Fibroblast of lung (primary cell): ENCODE data around the gene FBXW11. TPM values are rescaled to one million over a fixed set of nuclear protein-coding genes. Genes with fewer than 3 reads are reported as not detected.

Experiments used
- DNase-seq, 2 donors: peaks; one replicate each; pipeline versions ENCODE4 v3.0.0 to v3.0.0-alpha.2; 2010; ENCODE audit warnings: low read depth in 2 of 2
- H2AFZ ChIP-seq: 2 replicates; pipeline ENCODE4 v1.5.1; 2012; ENCODE audit warnings: low read length, control low read depth, inconsistent platforms
- H3K27ac ChIP-seq: 2 replicates; pipeline ENCODE4 v1.5.1; 2011; ENCODE audit warnings: low read length, control low read depth; ENCODE audit not compliant: insufficient read depth
- H3K27me3 ChIP-seq: 2 replicates; pipeline ENCODE4 v1.5.1; 2011; ENCODE audit warnings: mild to moderate bottlenecking, low read length; ENCODE audit not compliant: control insufficient read depth, insufficient read depth
- H3K36me3 ChIP-seq: 2 replicates; pipeline ENCODE4 v1.5.1; 2011; ENCODE audit warnings: low read length; ENCODE audit not compliant: control insufficient read depth, insufficient read depth
- H3K4me1 ChIP-seq: 2 replicates; pipeline ENCODE4 v1.5.1; 2011; ENCODE audit warnings: low read length; ENCODE audit not compliant: control insufficient read depth, insufficient read depth; ENCODE audit errors: extremely low read depth
- H3K4me2 ChIP-seq: 2 replicates; pipeline ENCODE4 v1.5.1; 2011; ENCODE audit warnings: low read length, control low read depth; ENCODE audit not compliant: insufficient read depth; ENCODE audit errors: extremely low read depth
- H3K4me3 ChIP-seq, 4 experiments: fragments of 200-600 bp in 1 of 4; sonication (generic) in 1 of 4; replicated peaks in 1 of 4; 2 replicates each; pipeline ENCODE4 v1.5.1; 2011 to 2016; ENCODE audit warnings: low read length in 4 of 4, low read depth in 3 of 4, mild to moderate bottlenecking in 3 of 4, control low read depth in 2 of 4, inconsistent platforms in 1 of 4, mixed read lengths in 1 of 4; ENCODE audit not compliant: insufficient read depth in 1 of 4; ENCODE audit errors: control extremely low read depth in 1 of 4
- H3K79me2 ChIP-seq: 2 replicates; pipeline ENCODE4 v1.5.1; 2012; ENCODE audit warnings: mild to moderate bottlenecking, low read length, inconsistent platforms; ENCODE audit not compliant: control insufficient read depth, insufficient read depth
- H3K9ac ChIP-seq: 2 replicates; pipeline ENCODE4 v1.5.1; 2011; ENCODE audit warnings: mild to moderate bottlenecking, low read length, control low read depth; ENCODE audit not compliant: insufficient read depth
- H3K9me3 ChIP-seq: 2 replicates; pipeline ENCODE4 v1.5.1; 2012; ENCODE audit warnings: low read depth, low read length; ENCODE audit not compliant: control insufficient read depth, insufficient read depth
- H4K20me1 ChIP-seq: 2 replicates; pipeline ENCODE4 v1.5.1; 2011; ENCODE audit warnings: low read length; ENCODE audit not compliant: control insufficient read depth, insufficient read depth; ENCODE audit errors: extremely low read depth
- EZH2 ChIP-seq: IDR thresholded peaks from 2 replicates; pipeline ENCODE4 v1.5.1; 2012; ENCODE audit warnings: low read length, control low read depth, mild to moderate bottlenecking; ENCODE audit errors: missing control alignments
- polyA plus RNA-seq, 2 donors: library from polyadenylated mRNA; depleted of rRNA in 1 of 2; stranded (reverse) in 1 of 2; unstranded in 1 of 2; fragments of >200 nt; gene quantifications; 2 replicates each; pipeline ENCODE4 v1.2.1, GENCODE V29; 2011 to 2012; ENCODE audit warnings: missing spikeins in 1 of 2
- total RNA-seq: library from RNA; depleted of rRNA; stranded (reverse); fragments of >200 nt; gene quantifications from 2 replicates; pipeline ENCODE4 v1.2.1, GENCODE V29; 2014
- TF ChIP-seq, protein P1 (sequence below), 2 donors: IDR thresholded peaks in 1 of 2; conservative IDR thresholded peaks in 1 of 2; 1 replicate in 1 of 2; 2 replicates in 1 of 2; pipeline ENCODE4 v1.5.1; 2011 to 2012; ENCODE audit warnings: low read length in 2 of 2, control low read depth in 1 of 2, inconsistent platforms in 1 of 2, low read depth in 1 of 2, mild to moderate bottlenecking in 1 of 2

FBXW11 gene
- total and polyA plus RNA-seq, 2 donors (not counting 1 experiment from before 2014, with no cell fraction given): 52.6 to 113 TPM

DNA sequence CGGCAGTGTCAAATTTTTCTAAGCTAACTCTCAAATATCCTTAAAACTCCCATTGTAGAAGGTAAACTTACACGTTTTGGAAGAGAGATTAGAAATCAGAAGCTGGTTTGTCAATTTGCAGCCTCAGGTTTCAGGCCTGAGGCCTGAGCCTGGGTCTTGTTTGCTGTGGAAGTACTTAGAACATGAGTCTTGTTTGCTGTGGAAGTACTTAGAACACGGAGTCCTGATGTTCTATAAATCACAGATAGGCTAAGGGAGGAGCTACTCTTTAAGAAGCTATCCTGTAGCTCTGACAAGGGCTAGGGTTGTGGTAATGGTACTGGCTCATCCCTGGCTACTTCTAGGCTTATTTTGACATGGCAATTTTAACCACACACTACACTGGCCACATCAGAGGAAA is 97.8 kb downstream of the FBXW11 start:
- DNase-seq: no peak
- H3K27ac ChIP-seq: no peak overlapping the region
- no peaks in the 10 kb centered on the region for H3K9me3 ChIP-seq
- no peak overlapping the region for H3K4me3 ChIP-seq
- H3K27me3 ChIP-seq: no peaks in the 10 kb centered on the region
- no peak overlapping the region for H3K4me2 ChIP-seq
- no peak overlapping the region for H3K9ac ChIP-seq
- H3K36me3 ChIP-seq: peaks cover 2% of the 10 kb centered on the region
- TF ChIP-seq EZH2: no peak
- TF ChIP-seq, protein P1, sequence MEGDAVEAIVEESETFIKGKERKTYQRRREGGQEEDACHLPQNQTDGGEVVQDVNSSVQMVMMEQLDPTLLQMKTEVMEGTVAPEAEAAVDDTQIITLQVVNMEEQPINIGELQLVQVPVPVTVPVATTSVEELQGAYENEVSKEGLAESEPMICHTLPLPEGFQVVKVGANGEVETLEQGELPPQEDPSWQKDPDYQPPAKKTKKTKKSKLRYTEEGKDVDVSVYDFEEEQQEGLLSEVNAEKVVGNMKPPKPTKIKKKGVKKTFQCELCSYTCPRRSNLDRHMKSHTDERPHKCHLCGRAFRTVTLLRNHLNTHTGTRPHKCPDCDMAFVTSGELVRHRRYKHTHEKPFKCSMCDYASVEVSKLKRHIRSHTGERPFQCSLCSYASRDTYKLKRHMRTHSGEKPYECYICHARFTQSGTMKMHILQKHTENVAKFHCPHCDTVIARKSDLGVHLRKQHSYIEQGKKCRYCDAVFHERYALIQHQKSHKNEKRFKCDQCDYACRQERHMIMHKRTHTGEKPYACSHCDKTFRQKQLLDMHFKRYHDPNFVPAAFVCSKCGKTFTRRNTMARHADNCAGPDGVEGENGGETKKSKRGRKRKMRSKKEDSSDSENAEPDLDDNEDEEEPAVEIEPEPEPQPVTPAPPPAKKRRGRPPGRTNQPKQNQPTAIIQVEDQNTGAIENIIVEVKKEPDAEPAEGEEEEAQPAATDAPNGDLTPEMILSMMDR (conservative IDR thresholded peaks at IDR 0.05 in 1 of 2, IDR thresholded peaks at IDR 0.05 in 1 of 2; ENCODE audit: low read depth in 1 of 2, low read length in 2 of 2): no peak
- H4K20me1 ChIP-seq: no peaks in the 10 kb centered on the region
- no peak overlapping the region for H2AFZ ChIP-seq
- H3K79me2 ChIP-seq: peaks cover 20% of the 10 kb centered on the region
- H3K4me1 ChIP-seq: peaks cover 9% of the 10 kb centered on the region

DNA sequence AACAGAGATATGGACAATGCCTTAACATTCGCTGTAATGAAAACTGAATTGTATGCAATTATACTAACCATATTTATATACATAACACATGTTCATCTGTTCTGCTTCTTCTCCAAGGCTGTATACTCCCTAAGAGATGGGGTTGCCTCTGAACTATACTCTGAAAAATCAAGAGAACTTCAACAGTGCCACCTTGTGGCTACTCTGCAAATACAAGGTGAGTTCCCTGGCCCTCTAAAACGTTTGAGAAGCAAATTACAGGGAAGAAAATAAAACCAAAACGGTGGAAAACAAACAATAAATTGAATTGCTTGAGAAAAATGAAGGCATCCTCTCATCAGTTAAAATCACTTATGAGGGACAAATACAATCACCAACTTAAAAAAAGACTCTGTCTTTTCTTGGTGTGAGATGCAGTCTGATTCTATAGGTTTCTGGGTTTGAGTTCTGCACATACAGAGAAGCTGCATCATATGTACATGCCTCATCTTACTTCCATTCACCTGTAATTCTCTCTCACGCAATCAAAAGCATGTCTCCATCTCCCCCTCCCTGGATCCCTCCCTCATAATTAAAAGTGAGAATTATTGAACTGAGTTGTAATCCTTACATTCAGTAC is 98.6 kb downstream of the FBXW11 start:
- peak; percentile 50 to 80 for DNase-seq
- H4K20me1 ChIP-seq: peaks cover 2% of the 10 kb centered on the region

DNA sequence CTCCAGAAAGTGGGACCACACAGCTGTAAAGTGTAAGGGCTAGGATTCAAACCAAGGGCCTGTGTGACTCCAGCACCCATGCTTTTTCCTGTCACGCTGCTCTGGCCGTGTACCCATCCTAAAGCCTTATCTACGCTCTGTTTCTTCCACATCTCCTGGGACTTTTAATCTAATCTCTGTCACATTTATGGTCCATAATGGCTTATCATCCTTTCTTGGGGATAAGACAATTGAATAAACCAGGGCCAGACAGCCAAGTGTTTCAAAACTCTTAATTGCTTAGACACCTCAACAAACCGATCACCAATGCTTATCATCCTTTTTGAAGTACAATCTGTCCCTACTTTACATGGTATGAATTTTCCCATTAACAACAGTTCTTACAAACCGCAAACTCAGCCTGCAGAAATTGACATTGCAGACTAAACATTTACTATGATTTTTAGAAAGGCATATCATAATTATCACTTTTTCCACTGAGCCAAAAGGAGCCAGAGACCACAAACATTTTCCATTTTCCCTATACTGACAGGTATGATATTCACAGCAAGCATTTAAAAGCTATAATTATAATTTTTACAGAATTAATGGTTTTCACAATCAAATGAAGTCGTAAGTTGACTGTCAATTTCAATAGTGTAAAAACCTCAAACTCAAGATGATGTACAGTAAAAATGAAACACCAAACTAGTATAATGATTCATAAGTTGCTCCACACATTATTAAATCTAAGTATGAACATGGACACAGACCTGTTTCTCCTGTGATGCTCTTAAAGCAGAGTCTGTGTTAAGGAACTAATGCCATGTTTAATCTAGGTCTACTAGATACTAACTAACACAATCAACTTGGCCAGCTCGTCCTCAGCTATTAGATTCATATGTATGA is 99.5 kb downstream of the FBXW11 start:
- Histone ChIP-seq H3K9ac (no peak overlapping the region), H3K27me3 (no peaks in the 10 kb centered on the region), H3K4me3 (no peak overlapping the region), H3K36me3 (peaks cover 2% of the 10 kb centered on the region), H3K79me2 (peaks cover 20% of the 10 kb centered on the region), H2AFZ (no peak overlapping the region), H3K27ac (no peak overlapping the region), H4K20me1 (peaks cover 2% of the 10 kb centered on the region), H3K4me1 (peaks cover 4% of the 10 kb centered on the region), H3K9me3 (no peaks in the 10 kb centered on the region), H3K4me2 (no peak overlapping the region)
- TF ChIP-seq, protein P1 (conservative IDR thresholded peaks at IDR 0.05 in 1 of 2, IDR thresholded peaks at IDR 0.05 in 1 of 2; ENCODE audit: low read depth in 1 of 2, low read length in 2 of 2): no peak
- no peak for TF ChIP-seq EZH2
- DNase-seq: no peak

More for the DNA sequence above, 98.6 kb downstream of the FBXW11 start:
- Histone ChIP-seq H3K4me2 (no peak overlapping the region), H3K27ac (no peak overlapping the region), H3K36me3 (peaks cover 2% of the 10 kb centered on the region), H3K79me2 (peaks cover 17% of the 10 kb centered on the region), H3K4me1 (peaks cover 4% of the 10 kb centered on the region), H3K4me3 (no peak overlapping the region), H3K9ac (no peak overlapping the region), H2AFZ (no peak overlapping the region), H3K27me3 (no peaks in the 10 kb centered on the region), H3K9me3 (no peaks in the 10 kb centered on the region)
- no peak for TF ChIP-seq EZH2
- TF ChIP-seq, protein P1 (conservative IDR thresholded peaks at IDR 0.05 in 1 of 2, IDR thresholded peaks at IDR 0.05 in 1 of 2; ENCODE audit: low read depth in 1 of 2, low read length in 2 of 2): peak; percentile 67 to 68
